Measurements from ENCODE around the gene BRD3.

The BRD3 gene

GRCh38 chr9:134010310-134011173, 57.3 kb downstream of the BRD3 start:
- no peak for DNase-seq

GRCh38 chr9:134007571-134007970, 60.3 kb downstream of the BRD3 start:
- no peak for DNase-seq

GRCh38 chr9:134007150-134007549, 60.7 kb downstream of the BRD3 start:
- no peak for DNase-seq

- no peak for DNase-seq
These were observed 62.4 kb downstream of the BRD3 start for GRCh38 chr9:134005381-134005780.

- no peak for DNase-seq
These were observed 62.9 kb downstream of the BRD3 start for GRCh38 chr9:134004881-134005280.

- DNase-seq = no peak
These were observed 63.5 kb downstream of the BRD3 start for GRCh38 chr9:134004131-134004873.

- DNase-seq = no peak
These were observed 64.6 kb downstream of the BRD3 start for GRCh38 chr9:134003237-134003636.

- no peak for DNase-seq
These were observed 65.0 kb downstream of the BRD3 start for GRCh38 chr9:134002796-134003195.

- no peak for DNase-seq
These were observed 68.0 kb downstream of the BRD3 start for GRCh38 chr9:133999851-134000265.

- no peak for DNase-seq
These were observed 68.8 kb downstream of the BRD3 start for GRCh38 chr9:133998915-133999595.

- no peak for DNase-seq
These were observed 70.2 kb downstream of the BRD3 start for GRCh38 chr9:133997584-133997983.

GRCh38 chr9:133996531-133997520, 71.0 kb downstream of the BRD3 start:
- DNase-seq = no peak

- DNase-seq = peak in 1 of 2 experiments; percentile 1
These were observed 72.6 kb downstream of the BRD3 start for GRCh38 chr9:133995012-133995896.

GRCh38 chr9:133994353-133995011, 73.3 kb downstream of the BRD3 start:
- peak; percentile 16 to 45 for DNase-seq

- DNase-seq = no peak
These were observed 74.1 kb downstream of the BRD3 start for GRCh38 chr9:133993635-133994253.

GRCh38 chr9:133992780-133993634, 74.8 kb downstream of the BRD3 start:
- DNase-seq = peak; percentile 3 to 30

GRCh38 chr9:133991964-133992779, 75.7 kb downstream of the BRD3 start, which contains the start of gene VAV2:
VAV2 (minus strand) TSS chr9:133992324; CDS start chr9:133992278, 46 bp downstream.
- peak; percentile 4 to 7 for DNase-seq

All from Kasumi-1 (cell line).